ENCODE measurements around the gene CHST11.
"Not testable (repeated sequence)": the region's sequence is repeated elsewhere in the genome, so short reads cannot be mapped to it uniquely, and the experiment has no call there.

The CHST11 gene

GRCh38 chr12:104544836-104545235, 88.1 kb downstream of the CHST11 start:
- H3K4me1 Mint-ChIP-seq (ENCODE audit: low read depth in 2 of 2), result peaks cover 56 to 75% of the 10 kb centered on the region in 2 donors
- no peak overlapping the region for H3K27ac Mint-ChIP-seq

GRCh38 chr12:104546575-104546974, 89.8 kb downstream of the CHST11 start:
- no peak for ATAC-seq (replicated peaks)
- peak overlapping the region in 1 of 2 donors; percentile 44 for H3K27ac Mint-ChIP-seq
- H3K36me3 Mint-ChIP-seq (ENCODE audit: insufficient read depth), result peaks cover 6% of the 10 kb centered on the region
- no peaks in the 10 kb centered on the region for H3K9me3 Mint-ChIP-seq
- H3K4me1 Mint-ChIP-seq (ENCODE audit: low read depth in 2 of 2), result peaks cover 58 to 73% of the 10 kb centered on the region in 2 donors
- H3K27me3 Mint-ChIP-seq, result no peaks in the 10 kb centered on the region
- peak overlapping the region in 1 of 2 donors; percentile 5 for H3K4me3 Mint-ChIP-seq
- DNase-seq, result no peak

More at GRCh38 chr12:104544836-104545235, 88.1 kb downstream of the CHST11 start:
- H3K9me3 Mint-ChIP-seq, result no peaks in the 10 kb centered on the region
- H3K4me3 Mint-ChIP-seq, result no peak overlapping the region
- no peak for DNase-seq
- ATAC-seq (replicated peaks), result no peak
- H3K36me3 Mint-ChIP-seq (ENCODE audit: insufficient read depth), result peaks cover 6% of the 10 kb centered on the region
- H3K27me3 Mint-ChIP-seq, result no peaks in the 10 kb centered on the region

- Mint-ChIP-seq H3K36me3 (ENCODE audit: insufficient read depth) (peaks cover 8% of the 10 kb centered on the region), H3K27me3 (no peaks in the 10 kb centered on the region), H3K9me3 (no peaks in the 10 kb centered on the region), H3K4me3 (peak overlapping the region; percentile 7 to 34), H3K4me1 (ENCODE audit: low read depth in 2 of 2) (peaks cover 65 to 76% of the 10 kb centered on the region in 2 donors), H3K27ac (peak overlapping the region in 1 of 2 donors; percentile 44)
- no peak for DNase-seq
- peak; percentile 31 for ATAC-seq (replicated peaks)
Observed at GRCh38 chr12:104547235-104547634, 90.5 kb downstream of the CHST11 start.

- Mint-ChIP-seq H3K9me3 (no peaks in the 10 kb centered on the region), H3K4me1 (ENCODE audit: low read depth in 2 of 2) (peaks cover 78 to 84% of the 10 kb centered on the region in 2 donors), H3K27me3 (no peaks in the 10 kb centered on the region), H3K27ac (peak overlapping the region in 1 of 2 donors; percentile 11), H3K4me3 (no peak overlapping the region), H3K36me3 (ENCODE audit: insufficient read depth) (peaks cover 8% of the 10 kb centered on the region)
- ATAC-seq (replicated peaks) (no peak), DNase-seq (no peak)
Observed at GRCh38 chr12:104549815-104550480, 93.2 kb downstream of the CHST11 start.

- H3K4me1 Mint-ChIP-seq (ENCODE audit: low read depth in 2 of 2), result peaks cover 81 to 92% of the 10 kb centered on the region in 2 donors
- peak overlapping the region; percentile 66 to 93 for H3K27ac Mint-ChIP-seq
- DNase-seq, result no peak
- H3K36me3 Mint-ChIP-seq (ENCODE audit: insufficient read depth), result peaks cover 10% of the 10 kb centered on the region
- peak overlapping the region in 1 of 2 donors; percentile 45 for H3K4me3 Mint-ChIP-seq
- ATAC-seq (replicated peaks), result no peak
- H3K27me3 Mint-ChIP-seq, result no peaks in the 10 kb centered on the region
- H3K9me3 Mint-ChIP-seq, result no peaks in the 10 kb centered on the region
Observed at GRCh38 chr12:104551313-104551931, 94.7 kb downstream of the CHST11 start.

GRCh38 chr12:104553421-104553820, 96.7 kb downstream of the CHST11 start:
- peaks cover 15% of the 10 kb centered on the region for H3K36me3 Mint-ChIP-seq (ENCODE audit: insufficient read depth)
- H3K4me1 Mint-ChIP-seq (ENCODE audit: low read depth in 2 of 2), result peaks cover 76 to 90% of the 10 kb centered on the region in 2 donors
- peak overlapping the region; percentile 66 to 93 for H3K27ac Mint-ChIP-seq
- peak; percentile 32 for ATAC-seq (replicated peaks)
- peak overlapping the region in 1 of 2 donors; percentile 39 for H3K4me3 Mint-ChIP-seq
- no peak for DNase-seq
- no peaks in the 10 kb centered on the region for H3K9me3 Mint-ChIP-seq
- no peaks in the 10 kb centered on the region for H3K27me3 Mint-ChIP-seq

- H3K4me1 Mint-ChIP-seq (ENCODE audit: low read depth in 2 of 2), result peaks cover 68 to 80% of the 10 kb centered on the region in 2 donors
- H3K27me3 Mint-ChIP-seq, result no peaks in the 10 kb centered on the region
- DNase-seq (no peak), ATAC-seq (replicated peaks) (no peak)
- peak overlapping the region in 1 of 2 donors; percentile 27 for H3K4me3 Mint-ChIP-seq
- H3K27ac Mint-ChIP-seq, result peak overlapping the region; percentile 66 to 93
- peaks cover 15% of the 10 kb centered on the region for H3K36me3 Mint-ChIP-seq (ENCODE audit: insufficient read depth)
- no peaks in the 10 kb centered on the region for H3K9me3 Mint-ChIP-seq
Observed at GRCh38 chr12:104555648-104556047, 98.9 kb downstream of the CHST11 start.

GRCh38 chr12:104557488-104558195, 100.9 kb downstream of the CHST11 start:
- no peaks in the 10 kb centered on the region for H3K27me3 Mint-ChIP-seq
- DNase-seq, result no peak
- peaks cover 53 to 69% of the 10 kb centered on the region in 2 donors for H3K4me1 Mint-ChIP-seq (ENCODE audit: low read depth in 2 of 2)
- H3K4me3 Mint-ChIP-seq, result no peak overlapping the region
- peak overlapping the region; percentile 66 to 67 for H3K27ac Mint-ChIP-seq
- no peaks in the 10 kb centered on the region for H3K9me3 Mint-ChIP-seq
- H3K36me3 Mint-ChIP-seq (ENCODE audit: insufficient read depth), result peaks cover 11% of the 10 kb centered on the region
- ATAC-seq (replicated peaks), result no peak

GRCh38 chr12:104560881-104561280, 104.1 kb downstream of the CHST11 start:
- DNase-seq (no peak), ATAC-seq (replicated peaks) (no peak)
- no peaks in the 10 kb centered on the region for H3K9me3 Mint-ChIP-seq
- peaks cover 44 to 62% of the 10 kb centered on the region in 2 donors for H3K4me1 Mint-ChIP-seq (ENCODE audit: low read depth in 2 of 2)
- peaks cover 13% of the 10 kb centered on the region for H3K36me3 Mint-ChIP-seq (ENCODE audit: insufficient read depth)
- H3K27me3 Mint-ChIP-seq, result no peaks in the 10 kb centered on the region
- no peak overlapping the region for H3K4me3 Mint-ChIP-seq
- H3K27ac Mint-ChIP-seq, result no peak overlapping the region

- no peak overlapping the region for H3K4me3 Mint-ChIP-seq
- DNase-seq, result no peak
- no peaks in the 10 kb centered on the region for H3K9me3 Mint-ChIP-seq
- peaks cover 51 to 60% of the 10 kb centered on the region in 2 donors for H3K4me1 Mint-ChIP-seq (ENCODE audit: low read depth in 2 of 2)
- no peaks in the 10 kb centered on the region for H3K27me3 Mint-ChIP-seq
- peak overlapping the region in 1 of 2 donors; percentile 62 for H3K27ac Mint-ChIP-seq
- no peak for ATAC-seq (replicated peaks)
- H3K36me3 Mint-ChIP-seq (ENCODE audit: insufficient read depth), result peaks cover 3% of the 10 kb centered on the region
Observed at GRCh38 chr12:104562763-104563162, 106.0 kb downstream of the CHST11 start.

GRCh38 chr12:104564662-104565061, 107.9 kb downstream of the CHST11 start:
- H3K9me3 Mint-ChIP-seq; H3K27me3 Mint-ChIP-seq; H3K4me3 Mint-ChIP-seq; ATAC-seq (replicated peaks); DNase-seq; H3K36me3 Mint-ChIP-seq (ENCODE audit: insufficient read depth): not testable (repeated sequence)
- H3K4me1 Mint-ChIP-seq (ENCODE audit: low read depth in 2 of 2), result peaks cover 61 to 74% of the 10 kb centered on the region in 2 donors
- peak overlapping the region in 1 of 2 donors; percentile 25 for H3K27ac Mint-ChIP-seq

GRCh38 chr12:104565606-104566243, 109.0 kb downstream of the CHST11 start:
- DNase-seq (no peak), ATAC-seq (replicated peaks) (no peak)
- H3K4me1 Mint-ChIP-seq (ENCODE audit: low read depth in 2 of 2), result peaks cover 63 to 75% of the 10 kb centered on the region in 2 donors

More at GRCh38 chr12:104565606-104566243, 109.0 kb downstream of the CHST11 start:
- Mint-ChIP-seq H3K9me3 (no peaks in the 10 kb centered on the region), H3K27ac (peak overlapping the region; percentile 79 to 85), H3K27me3 (no peaks in the 10 kb centered on the region), H3K4me3 (no peak overlapping the region), H3K36me3 (ENCODE audit: insufficient read depth) (peaks cover 13% of the 10 kb centered on the region)

Measured in effector memory CD8-positive, alpha-beta T cell (primary cell).